ENCODE measurements around the gene ERLEC1. TPM values are rescaled to one million over a fixed set of nuclear protein-coding genes. Genes with fewer than 3 reads are reported as not detected.
A peak's percentile ranks its signal among the peaks of the same experiment; 100 is the strongest.

Gene ERLEC1
- total RNA-seq, 1 donor from 2014 or later: 84.5 TPM

DNA sequence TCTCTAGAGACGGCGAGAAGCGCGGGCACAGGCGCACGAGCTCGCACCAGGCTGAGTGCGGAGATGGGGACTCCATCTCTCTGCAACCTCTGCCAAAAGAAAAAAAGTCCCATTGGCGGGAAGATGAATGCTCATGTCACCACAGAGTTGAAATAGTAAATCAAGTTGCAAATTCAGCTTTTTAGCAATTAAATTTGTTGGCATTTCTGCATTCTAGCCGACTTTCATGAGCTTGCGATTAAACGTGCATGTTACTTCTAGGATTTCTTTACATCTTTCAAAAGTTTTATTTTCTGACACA is 18.7 kb upstream of the ERLEC1 start:
- H3K4me1 ChIP-seq: peaks cover 17% of the 10 kb centered on the region
- intact Hi-C loops (cut with DNase I): no loop called here
- H3K27ac ChIP-seq: peak overlapping the region; percentile 76
- peaks cover 0 to 3% of the 10 kb centered on the region in 2 donors for H3K36me3 ChIP-seq
- peak overlapping the region; percentile 65 to 74 for H3K4me3 ChIP-seq
- no peaks in the 10 kb centered on the region for H3K27me3 ChIP-seq
- no peak for DNase-seq (ENCODE audit: extremely low spot score in 2 of 2)
- no peaks in the 10 kb centered on the region for H3K9me3 ChIP-seq
- TF ChIP-seq, protein P1, sequence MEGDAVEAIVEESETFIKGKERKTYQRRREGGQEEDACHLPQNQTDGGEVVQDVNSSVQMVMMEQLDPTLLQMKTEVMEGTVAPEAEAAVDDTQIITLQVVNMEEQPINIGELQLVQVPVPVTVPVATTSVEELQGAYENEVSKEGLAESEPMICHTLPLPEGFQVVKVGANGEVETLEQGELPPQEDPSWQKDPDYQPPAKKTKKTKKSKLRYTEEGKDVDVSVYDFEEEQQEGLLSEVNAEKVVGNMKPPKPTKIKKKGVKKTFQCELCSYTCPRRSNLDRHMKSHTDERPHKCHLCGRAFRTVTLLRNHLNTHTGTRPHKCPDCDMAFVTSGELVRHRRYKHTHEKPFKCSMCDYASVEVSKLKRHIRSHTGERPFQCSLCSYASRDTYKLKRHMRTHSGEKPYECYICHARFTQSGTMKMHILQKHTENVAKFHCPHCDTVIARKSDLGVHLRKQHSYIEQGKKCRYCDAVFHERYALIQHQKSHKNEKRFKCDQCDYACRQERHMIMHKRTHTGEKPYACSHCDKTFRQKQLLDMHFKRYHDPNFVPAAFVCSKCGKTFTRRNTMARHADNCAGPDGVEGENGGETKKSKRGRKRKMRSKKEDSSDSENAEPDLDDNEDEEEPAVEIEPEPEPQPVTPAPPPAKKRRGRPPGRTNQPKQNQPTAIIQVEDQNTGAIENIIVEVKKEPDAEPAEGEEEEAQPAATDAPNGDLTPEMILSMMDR (IDR thresholded peaks at IDR 0.05): no peak
- TF ChIP-seq POLR2A (IDR thresholded peaks at IDR 0.05): no peak

DNA sequence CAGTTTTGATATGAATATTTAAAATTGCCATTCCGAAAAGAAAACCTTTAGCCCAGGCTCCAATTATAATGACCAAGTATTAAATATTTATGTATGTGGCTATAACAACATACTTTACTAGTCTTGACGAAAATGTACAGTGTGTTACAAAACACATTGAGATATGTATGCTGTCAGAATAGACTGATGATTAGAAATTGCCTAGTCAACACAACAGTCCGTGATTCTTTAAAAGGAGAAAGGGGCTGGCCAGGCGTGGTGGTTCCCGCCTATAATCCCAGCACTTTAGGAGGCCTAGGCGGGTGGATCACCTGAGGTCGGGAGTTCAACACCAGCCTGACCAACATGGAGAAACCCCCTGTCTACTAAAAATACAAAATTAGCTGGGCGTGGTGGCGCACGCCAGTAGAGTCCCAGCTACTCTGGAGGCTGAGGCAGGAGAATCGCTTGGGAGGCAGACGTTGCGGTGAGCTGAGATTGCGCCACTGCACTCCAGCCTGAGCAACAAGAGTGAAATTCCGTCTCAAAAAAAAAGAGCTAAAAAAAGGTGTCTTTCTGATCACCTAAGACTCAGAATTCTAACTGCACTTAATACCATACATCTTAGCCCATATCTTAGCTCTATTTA is 17.4 kb upstream of the ERLEC1 start:
- TF ChIP-seq POLR2AphosphoS5 (IDR thresholded peaks at IDR 0.05; ENCODE audit: insufficient read depth in 1 of 2, low read depth in 1 of 2) (no peak), POLR2A (IDR thresholded peaks at IDR 0.05) (no peak)
- TF ChIP-seq, protein P1 (IDR thresholded peaks at IDR 0.05): no peak
- Histone ChIP-seq H3K27me3 (no peaks in the 10 kb centered on the region), H3K4me1 (peaks cover 17% of the 10 kb centered on the region), H3K4me3 (no peak overlapping the region), H3K27ac (no peak overlapping the region), H3K9me3 (no peaks in the 10 kb centered on the region), H3K36me3 (no peaks in the 10 kb centered on the region)
- intact Hi-C loops (cut with DNase I): no loop called here
- no peak for DNase-seq (ENCODE audit: extremely low spot score in 2 of 2)

DNA sequence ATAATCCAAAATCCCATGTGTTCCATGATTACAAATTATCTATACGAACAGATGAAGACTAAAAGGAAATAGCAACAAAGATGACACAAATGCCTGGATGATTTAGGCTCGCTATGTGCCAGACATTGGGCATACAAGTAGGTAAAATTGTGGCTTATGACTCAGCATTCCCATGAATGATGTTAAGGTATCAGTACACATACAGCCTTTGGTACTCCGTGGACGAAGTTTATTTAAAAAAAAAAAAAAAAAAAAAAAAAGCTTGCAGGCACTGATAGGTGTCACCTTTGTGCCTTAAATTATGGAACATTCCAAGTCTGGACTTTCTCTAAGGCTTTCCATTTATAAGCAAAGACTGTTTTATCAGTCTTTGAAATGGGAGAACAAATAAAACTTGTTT is 16.6 kb upstream of the ERLEC1 start:
- no peak overlapping the region for H3K27ac ChIP-seq
- no peaks in the 10 kb centered on the region for H3K27me3 ChIP-seq
- peaks cover 17% of the 10 kb centered on the region for H3K4me1 ChIP-seq
- no peak for DNase-seq (ENCODE audit: extremely low spot score in 2 of 2)
- H3K36me3 ChIP-seq: no peaks in the 10 kb centered on the region
- H3K9me3 ChIP-seq: no peaks in the 10 kb centered on the region
- no peak overlapping the region for H3K4me3 ChIP-seq
- intact Hi-C loops (cut with DNase I): no loop called here
- TF ChIP-seq, protein P1 (IDR thresholded peaks at IDR 0.05): no peak
- TF ChIP-seq POLR2A (IDR thresholded peaks at IDR 0.05) (no peak), POLR2AphosphoS5 (IDR thresholded peaks at IDR 0.05; ENCODE audit: insufficient read depth in 1 of 2, low read depth in 1 of 2) (no peak)

DNA sequence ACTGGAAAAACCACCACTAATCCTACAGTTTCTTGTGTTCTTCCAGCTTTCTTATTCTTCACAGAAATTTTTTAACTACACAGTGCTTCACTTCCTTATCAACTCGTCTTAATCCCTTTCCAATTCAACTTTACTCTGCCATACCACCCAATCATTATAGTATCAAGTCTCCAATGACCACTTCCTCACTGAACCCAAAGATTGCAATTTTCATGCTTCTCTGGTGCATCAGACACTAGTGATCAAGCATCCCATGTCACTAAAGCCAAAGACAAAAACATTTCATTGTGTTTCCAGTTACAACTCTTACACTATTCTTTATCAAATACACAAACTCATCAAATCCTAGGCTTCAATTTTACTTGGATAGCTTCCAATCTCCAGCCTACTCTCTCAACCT is 9.7 kb upstream of the ERLEC1 start:
- TF ChIP-seq POLR2A (IDR thresholded peaks at IDR 0.05): no peak
- TF ChIP-seq, protein P1 (IDR thresholded peaks at IDR 0.05): no peak
- TF ChIP-seq POLR2AphosphoS5 (IDR thresholded peaks at IDR 0.05; ENCODE audit: insufficient read depth in 1 of 2, low read depth in 1 of 2): no peak
- Histone ChIP-seq H3K27ac (no peak overlapping the region), H3K4me3 (no peak overlapping the region), H3K4me1 (peaks cover 11% of the 10 kb centered on the region), H3K9me3 (no peaks in the 10 kb centered on the region), H3K36me3 (no peaks in the 10 kb centered on the region), H3K27me3 (no peaks in the 10 kb centered on the region)
- DNase-seq (ENCODE audit: extremely low spot score in 2 of 2): no peak
- intact Hi-C loops (cut with DNase I): no loop called here

DNA sequence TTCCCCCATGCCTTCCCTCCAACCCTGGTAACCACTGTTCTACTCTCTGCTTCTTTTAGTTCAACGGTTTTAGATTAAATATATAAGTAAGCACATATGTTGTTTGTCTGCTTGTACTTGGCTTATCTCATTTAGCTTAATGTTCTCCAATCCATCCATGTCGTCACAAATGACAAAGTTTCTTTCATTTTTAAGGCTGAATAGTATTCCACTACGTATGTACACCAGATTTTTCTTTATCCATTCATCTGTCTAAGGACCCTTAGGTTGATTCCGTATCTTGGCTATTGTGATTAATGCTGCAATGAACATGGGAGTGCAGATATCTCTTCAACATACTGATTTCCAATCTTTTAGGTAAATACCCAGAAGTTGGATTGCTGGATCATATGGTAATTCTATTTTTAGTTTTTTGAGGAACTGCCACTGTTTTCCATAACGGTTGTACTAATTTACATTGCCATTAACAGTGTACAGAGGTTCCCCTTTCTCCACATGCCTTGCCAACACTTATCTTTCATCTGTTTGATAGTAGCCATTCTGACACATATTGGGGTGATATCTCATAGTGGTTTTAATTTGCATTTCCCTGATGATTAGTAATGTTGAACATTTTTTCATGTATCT is 8.2 kb upstream of the ERLEC1 start:
- TF ChIP-seq POLR2A (IDR thresholded peaks at IDR 0.05) (no peak), POLR2AphosphoS5 (IDR thresholded peaks at IDR 0.05; ENCODE audit: insufficient read depth in 1 of 2, low read depth in 1 of 2) (no peak)
- TF ChIP-seq, protein P1 (IDR thresholded peaks at IDR 0.05): no peak
- no peaks in the 10 kb centered on the region for H3K9me3 ChIP-seq
- H3K27ac ChIP-seq: no peak overlapping the region
- peaks cover 24% of the 10 kb centered on the region for H3K4me1 ChIP-seq
- H3K36me3 ChIP-seq: no peaks in the 10 kb centered on the region
- H3K27me3 ChIP-seq: no peaks in the 10 kb centered on the region
- DNase-seq (ENCODE audit: extremely low spot score in 2 of 2): no peak
- H3K4me3 ChIP-seq: no peak overlapping the region
- intact Hi-C loops (cut with DNase I): no loop called here

Data from vagina (tissue), 2 donors.